GM19468 (cell line): Measurements from ENCODE around the gene LRP2BP.

Source experiments
- ATAC-seq: cut with Tn5 transposase; IDR thresholded peaks from one replicate; pipeline ENCODE4 v1.9.1; 2021; ENCODE audit warnings: mild to moderate bottlenecking, moderate library complexity, moderate number of reproducible peaks; ENCODE audit not compliant: unreplicated experiment; ENCODE audit errors: extremely low read depth

LRP2BP gene

GRCh38 chr4:185395956-185396723 is 416 bp upstream of the LRP2BP start:
- ATAC-seq, result peak; percentile 78

DNA sequence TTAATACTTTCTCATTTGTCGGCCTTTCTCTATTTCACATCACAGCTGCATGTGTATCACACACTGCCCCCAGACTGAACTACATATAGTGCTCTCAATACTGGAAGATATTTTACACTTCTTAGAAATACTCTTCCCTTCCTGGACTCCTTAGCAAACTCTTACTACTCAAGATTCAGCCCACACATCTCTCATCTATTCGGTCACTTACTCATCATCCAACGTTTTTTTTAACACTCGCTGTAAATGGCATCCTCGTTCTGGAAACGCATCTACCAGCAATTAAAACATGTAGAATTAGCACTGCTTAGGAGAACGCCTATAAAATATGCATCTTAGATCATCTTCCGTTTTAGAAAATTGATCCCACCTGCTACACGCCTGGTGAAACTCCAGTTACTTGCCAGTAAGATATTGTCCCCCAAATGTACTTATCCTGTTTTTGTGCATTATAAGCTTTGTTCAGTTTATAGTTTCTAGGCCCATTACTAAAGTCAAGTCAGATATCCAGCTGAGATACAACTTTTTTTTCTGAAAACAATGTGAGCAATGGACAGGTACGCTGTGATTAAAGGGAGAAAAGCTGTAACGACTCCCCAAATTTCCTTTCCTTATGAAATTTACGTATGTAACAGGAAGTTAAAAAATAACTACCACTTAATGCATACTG is 1.0 kb downstream of the LRP2BP start:
- no peak for ATAC-seq

DNA sequence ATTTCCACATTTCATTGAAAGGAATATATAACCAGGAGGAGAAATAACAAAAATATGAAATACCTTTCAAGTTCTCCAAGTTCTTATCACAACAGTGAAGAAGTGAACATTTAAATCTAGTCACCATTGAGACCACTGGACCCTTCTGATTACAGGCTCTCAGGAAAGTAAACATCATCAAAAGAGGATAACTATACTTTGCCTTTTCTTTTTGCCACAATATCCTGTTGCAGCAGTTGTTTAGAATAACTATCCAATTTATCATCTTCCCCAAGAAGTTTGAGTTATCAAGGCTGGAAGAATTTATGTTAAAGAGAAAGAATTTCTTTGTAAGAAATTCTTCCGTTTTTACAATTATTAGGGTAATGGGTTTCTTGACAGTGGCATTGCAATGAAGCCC is 3.6 kb downstream of the LRP2BP start:
- ATAC-seq, result no peak

DNA sequence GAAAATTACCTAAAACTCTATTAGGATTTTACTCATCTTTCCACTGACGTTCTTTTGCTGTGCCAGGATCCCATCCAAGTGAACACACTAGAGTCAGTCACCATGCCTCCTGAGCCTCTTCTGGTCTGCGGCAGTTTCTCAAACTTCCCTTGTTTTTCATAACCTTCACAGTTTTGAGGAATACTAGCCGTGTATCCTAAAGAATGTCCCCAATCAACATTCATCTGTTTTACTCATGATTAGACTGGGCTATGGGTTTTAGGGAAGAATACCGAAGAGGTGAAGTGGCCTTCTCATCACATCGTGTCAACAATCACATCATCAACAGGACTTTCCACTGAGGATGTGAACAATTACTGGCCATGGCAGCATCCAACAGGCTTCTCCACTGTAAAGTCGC is 4.8 kb downstream of the LRP2BP start:
- no peak for ATAC-seq

- no peak for ATAC-seq
Observed at GRCh38 chr4:185387957-185388356, 7.8 kb downstream of the LRP2BP start.

DNA sequence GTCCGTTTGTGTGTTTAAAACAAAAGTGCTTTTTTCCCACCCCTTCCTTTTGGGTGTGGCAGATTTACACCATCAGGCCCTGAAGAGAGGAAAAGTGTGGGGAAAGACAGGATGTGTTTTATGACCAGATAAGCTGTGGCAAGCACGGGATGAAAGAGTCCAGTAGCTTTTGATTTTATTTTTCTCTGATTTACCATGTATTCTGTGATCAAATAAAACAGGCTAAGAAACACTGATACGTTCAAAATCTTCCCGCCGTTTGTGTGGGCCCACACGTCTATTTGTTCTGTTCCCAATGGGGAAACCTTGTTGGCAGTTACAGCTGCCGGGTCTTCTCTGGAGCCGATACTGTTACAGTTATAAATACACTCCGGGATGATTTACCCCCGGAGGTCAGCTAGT is 10.8 kb downstream of the LRP2BP start:
- ATAC-seq, result no peak

GRCh38 chr4:185384061-185384460 is 11.7 kb downstream of the LRP2BP start:
- ATAC-seq, result no peak

- no peak for ATAC-seq
Observed at GRCh38 chr4:185383451-185383850, 12.3 kb downstream of the LRP2BP start.

DNA sequence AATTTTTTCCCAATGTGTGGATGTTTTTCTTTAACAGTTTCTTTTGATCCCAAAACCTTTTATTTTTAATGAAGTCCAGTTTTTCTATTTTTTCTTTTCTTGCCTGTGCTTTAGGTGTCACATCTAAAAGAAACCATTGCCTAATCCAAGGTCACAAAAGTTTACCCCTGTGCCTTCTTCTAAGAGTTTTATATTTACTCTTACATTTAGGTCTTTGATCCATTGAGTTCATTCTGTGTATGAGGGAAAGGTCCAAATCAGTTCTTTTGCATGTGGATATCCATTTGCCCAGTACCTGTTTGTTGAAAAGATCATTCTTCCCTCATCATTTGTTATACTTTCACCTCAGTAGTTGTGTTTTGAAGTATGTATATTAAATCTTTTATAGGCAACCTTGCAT is 13.0 kb downstream of the LRP2BP start:
- no peak for ATAC-seq

DNA sequence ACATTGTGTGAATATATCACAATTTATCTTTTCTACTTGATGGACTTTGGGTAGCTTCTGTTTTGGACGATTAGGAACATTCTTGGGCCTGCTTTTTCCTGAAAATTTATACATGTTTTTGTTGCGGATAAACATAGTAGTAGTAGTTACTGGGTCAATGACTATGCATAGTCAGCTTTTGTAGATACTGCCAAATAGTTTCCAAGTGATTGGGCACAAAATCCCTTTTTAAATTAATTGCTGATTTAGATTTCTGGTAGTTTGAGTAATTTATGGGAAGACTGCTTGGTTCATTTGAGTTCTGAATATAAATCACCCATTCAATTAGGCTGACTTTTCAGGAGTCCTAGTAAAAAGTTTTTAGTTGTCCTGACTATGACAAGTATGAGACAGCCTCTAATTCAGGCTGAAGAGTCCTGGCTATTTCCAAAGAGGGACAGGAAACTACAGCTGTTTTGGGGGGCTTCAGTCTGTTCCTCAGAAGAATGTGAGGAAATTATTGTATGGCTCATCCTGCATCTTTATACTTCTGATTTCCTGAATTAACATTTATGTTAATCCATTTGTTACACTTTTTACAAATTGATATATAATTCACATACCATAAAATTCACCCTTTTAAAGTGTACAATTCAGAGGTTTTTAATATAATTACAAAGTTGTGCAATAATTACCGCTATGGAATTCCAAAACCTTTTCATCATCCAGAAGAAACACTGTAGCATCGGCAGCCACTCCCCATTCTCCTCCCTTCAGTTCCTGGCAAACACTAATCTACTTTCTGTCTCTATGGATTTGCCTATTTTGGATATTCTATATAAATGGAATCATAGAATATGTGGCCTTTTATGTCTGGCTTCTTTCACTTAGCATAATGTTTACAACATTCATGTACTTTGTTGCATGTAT is 14.2 kb downstream of the LRP2BP start:
- ATAC-seq, result no peak

DNA sequence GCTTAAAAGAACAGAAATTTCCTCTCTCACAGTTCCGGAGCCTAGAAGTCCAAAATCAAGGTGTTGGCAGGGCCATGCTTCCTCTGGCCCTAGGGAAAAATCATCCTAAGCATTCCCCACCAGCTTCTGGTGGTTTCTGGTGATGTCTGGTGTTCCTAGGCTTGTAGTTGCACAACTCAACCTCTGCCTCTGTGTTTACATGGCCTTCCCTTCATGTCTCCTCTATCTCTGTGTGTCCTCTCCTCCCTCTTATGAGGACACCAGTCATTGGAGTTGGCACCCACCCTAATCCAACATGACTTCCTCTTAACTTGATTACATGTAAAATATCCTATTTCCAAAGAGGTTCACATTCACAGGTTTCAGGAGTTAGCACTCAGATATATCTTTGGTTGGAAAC is 15.4 kb downstream of the LRP2BP start:
- no peak for ATAC-seq

- ATAC-seq, result no peak
Observed at GRCh38 chr4:185379326-185380295, 16.1 kb downstream of the LRP2BP start.

GRCh38 chr4:185378264-185378663 is 17.5 kb downstream of the LRP2BP start:
- no peak for ATAC-seq

- no peak for ATAC-seq
Observed at GRCh38 chr4:185374573-185374972, 21.2 kb downstream of the LRP2BP start.

DNA sequence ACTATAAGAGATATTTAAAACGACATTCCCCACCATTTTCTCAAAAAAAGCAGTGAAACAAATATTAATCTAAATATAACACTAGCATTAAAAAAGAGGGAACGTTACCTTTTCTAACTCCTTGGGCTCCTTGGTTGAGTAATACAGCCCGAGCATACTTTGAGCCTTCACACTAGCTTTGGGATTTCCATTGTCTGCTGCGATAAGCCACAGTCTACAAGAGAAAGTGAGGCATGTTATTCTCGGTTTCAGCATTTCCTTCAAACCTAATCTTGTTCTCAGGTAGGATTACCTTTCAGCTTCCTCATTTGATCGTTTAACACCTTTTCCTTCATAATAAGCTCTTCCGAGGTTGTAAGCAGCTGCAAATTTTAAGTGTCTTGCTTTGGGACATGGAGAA is 21.7 kb downstream of the LRP2BP start:
- ATAC-seq, result no peak

- no peak for ATAC-seq
Observed at GRCh38 chr4:185371702-185372101, 24.0 kb downstream of the LRP2BP start.

GRCh38 chr4:185370268-185370949 is 25.3 kb downstream of the LRP2BP start:
- ATAC-seq, result no peak

DNA sequence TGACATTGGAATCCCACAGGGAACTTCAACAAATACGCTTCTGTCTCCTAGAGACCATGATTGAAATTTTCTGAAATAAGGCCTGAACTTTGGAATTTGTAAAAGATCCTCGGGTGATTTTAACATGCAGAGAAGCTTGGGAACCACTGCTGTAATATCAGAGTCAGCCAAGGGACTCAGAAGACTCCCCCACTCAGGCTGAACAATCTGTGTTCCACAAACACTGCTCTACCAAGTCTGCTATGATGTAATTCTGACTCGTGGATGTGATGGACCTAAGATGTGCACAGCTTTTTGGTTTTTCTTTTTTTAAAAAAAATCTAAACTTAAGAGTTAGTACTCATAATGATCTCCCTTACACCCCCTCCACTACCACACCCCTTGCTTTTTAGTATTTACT is 26.0 kb downstream of the LRP2BP start:
- ATAC-seq, result no peak

- ATAC-seq, result no peak
Observed at GRCh38 chr4:185364886-185365285, 30.8 kb downstream of the LRP2BP start.
